ENCODE measurements around the gene QSOX2. TPM values are rescaled to one million over a fixed set of nuclear protein-coding genes. Genes with fewer than 3 reads are reported as not detected.

QSOX2 gene
- total RNA-seq, 2 experiments from 2014 or later, result 50.0 to 57.5 TPM

GRCh38 chr9:136219276-136219675 lies 26.3 kb downstream of the QSOX2 start:
- Histone ChIP-seq H3K9me2 (ENCODE audit: insufficient read depth, low read length) (no peaks in the 10 kb centered on the region), H3K9me3 (ENCODE audit: low read length) (no peaks in the 10 kb centered on the region), H3K27ac (ENCODE audit: low read depth, low read length, poor library complexity, severe bottlenecking) (no peak overlapping the region), H3K4me2 (ENCODE audit: low read length) (no peak overlapping the region), H4K20me1 (ENCODE audit: insufficient read depth, low read length) (no peaks in the 10 kb centered on the region), H3K4me1 (ENCODE audit: insufficient read depth, low read length, poor library complexity, severe bottlenecking) (peaks cover 34% of the 10 kb centered on the region), H2AFZ (ENCODE audit: low read length) (no peak overlapping the region), H3K4me3 (ENCODE audit: low read depth, low read length, poor library complexity, severe bottlenecking) (no peak overlapping the region), H3K36me3 (ENCODE audit: insufficient read depth, low read length) (peaks cover 97% of the 10 kb centered on the region), H3K79me2 (ENCODE audit: insufficient read depth, low read depth, low read length) (peaks cover 13% of the 10 kb centered on the region; the same call in 1 of the 2 replicates)
- ChIA-PET CTCF (ENCODE audit: unreplicated experiment) (no interaction called here), POLR2A (interaction anchor here (0.8 kb wide), 1 partner anchor 342 kb away, joined by 5 read pairs; no protein-coding TSS in a partner anchor)
- BruUV-seq (replicated peaks), result no TSS peak
- intact Hi-C loops (cut with micrococcal nuclease; ENCODE audit: unreplicated experiment), result no loop called here
- DNase-seq (ENCODE audit: low spot score), result no peak
- TF ChIP-seq EZH2phosphoT487 (IDR thresholded peaks at IDR 0.05; ENCODE audit: borderline replicate concordance, low read depth, low read length), result no peak
- no peak for TF ChIP-seq CTCF (conservative IDR thresholded peaks at IDR 0.05; ENCODE audit: low read length)

GRCh38 chr9:136218673-136219072 lies 26.9 kb downstream of the QSOX2 start:
- Histone ChIP-seq H4K20me1 (ENCODE audit: insufficient read depth, low read length) (no peaks in the 10 kb centered on the region), H2AFZ (ENCODE audit: low read length) (no peak overlapping the region), H3K79me2 (ENCODE audit: insufficient read depth, low read depth, low read length) (peaks cover 7% of the 10 kb centered on the region; the same call in 1 of the 2 replicates), H3K9me3 (ENCODE audit: low read length) (no peaks in the 10 kb centered on the region), H3K27ac (ENCODE audit: low read depth, low read length, poor library complexity, severe bottlenecking) (no peak overlapping the region), H3K4me2 (ENCODE audit: low read length) (no peak overlapping the region), H3K4me3 (ENCODE audit: low read depth, low read length, poor library complexity, severe bottlenecking) (no peak overlapping the region), H3K36me3 (ENCODE audit: insufficient read depth, low read length) (peaks cover 97% of the 10 kb centered on the region), H3K4me1 (ENCODE audit: insufficient read depth, low read length, poor library complexity, severe bottlenecking) (peaks cover 28% of the 10 kb centered on the region), H3K9me2 (ENCODE audit: insufficient read depth, low read length) (no peaks in the 10 kb centered on the region)
- no TSS peak for BruUV-seq (replicated peaks)
- CTCF ChIA-PET (ENCODE audit: unreplicated experiment), result no interaction called here
- DNase-seq (ENCODE audit: low spot score), result no peak
- POLR2A ChIA-PET, result no interaction called here
- intact Hi-C loops (cut with micrococcal nuclease; ENCODE audit: unreplicated experiment), result no loop called here
- TF ChIP-seq EZH2phosphoT487 (IDR thresholded peaks at IDR 0.05; ENCODE audit: borderline replicate concordance, low read depth, low read length) (no peak), CTCF (conservative IDR thresholded peaks at IDR 0.05; ENCODE audit: low read length) (no peak)

GRCh38 chr9:136218271-136218670 lies 27.3 kb downstream of the QSOX2 start:
- CTCF ChIA-PET (ENCODE audit: unreplicated experiment), result no interaction called here
- no peak for DNase-seq (ENCODE audit: low spot score)
- BruUV-seq (replicated peaks), result no TSS peak

More at GRCh38 chr9:136218271-136218670, 27.3 kb downstream of the QSOX2 start:
- TF ChIP-seq CTCF (conservative IDR thresholded peaks at IDR 0.05; ENCODE audit: low read length) (no peak), EZH2phosphoT487 (IDR thresholded peaks at IDR 0.05; ENCODE audit: borderline replicate concordance, low read depth, low read length) (no peak)
- no peak overlapping the region for H3K4me3 ChIP-seq (ENCODE audit: low read depth, low read length, poor library complexity, severe bottlenecking)
- intact Hi-C loops (cut with micrococcal nuclease; ENCODE audit: unreplicated experiment), result no loop called here
- H4K20me1 ChIP-seq (ENCODE audit: insufficient read depth, low read length), result no peaks in the 10 kb centered on the region
- peaks cover 97% of the 10 kb centered on the region for H3K36me3 ChIP-seq (ENCODE audit: insufficient read depth, low read length)
- H2AFZ ChIP-seq (ENCODE audit: low read length), result no peak overlapping the region
- H3K4me2 ChIP-seq (ENCODE audit: low read length), result no peak overlapping the region
- no peaks in the 10 kb centered on the region for H3K9me3 ChIP-seq (ENCODE audit: low read length)
- POLR2A ChIA-PET, result no interaction called here
- no peaks in the 10 kb centered on the region for H3K9me2 ChIP-seq (ENCODE audit: insufficient read depth, low read length)
- no peak overlapping the region for H3K27ac ChIP-seq (ENCODE audit: low read depth, low read length, poor library complexity, severe bottlenecking)
- peaks cover 3% of the 10 kb centered on the region; the same call in 1 of the 2 replicates for H3K79me2 ChIP-seq (ENCODE audit: insufficient read depth, low read depth, low read length)
- H3K4me1 ChIP-seq (ENCODE audit: insufficient read depth, low read length, poor library complexity, severe bottlenecking), result peaks cover 24% of the 10 kb centered on the region
